Rectal smooth muscle tissue (tissue), 1 donor: ENCODE data around the gene NPAS4.
A peak's percentile ranks its signal among the peaks of the same experiment; 100 is the strongest.
"Not testable (repeated sequence)": the region's sequence is repeated elsewhere in the genome, so short reads cannot be mapped to it uniquely, and the experiment has no call there.

Experiments
- H3K27ac ChIP-seq: one replicate; pipeline ENCODE4 v1.7.0; 2013; ENCODE audit warnings: low read depth, low read length, inconsistent platforms
- H3K27me3 ChIP-seq: one replicate; pipeline ENCODE4 v1.7.0; 2013; ENCODE audit warnings: low read length; ENCODE audit not compliant: control insufficient read depth, insufficient read depth
- H3K36me3 ChIP-seq: one replicate; pipeline ENCODE4 v1.7.0; 2013; ENCODE audit warnings: low read length; ENCODE audit not compliant: control insufficient read depth, insufficient read depth
- H3K4me1 ChIP-seq: one replicate; pipeline ENCODE4 v1.7.0; 2013; ENCODE audit warnings: low read length; ENCODE audit not compliant: control insufficient read depth, insufficient read depth
- H3K4me3 ChIP-seq: one replicate; pipeline ENCODE4 v1.7.0; 2013; ENCODE audit warnings: low read length
- H3K9ac ChIP-seq: one replicate; pipeline ENCODE4 v1.7.0; 2013; ENCODE audit warnings: low read length

The NPAS4 gene

DNA sequence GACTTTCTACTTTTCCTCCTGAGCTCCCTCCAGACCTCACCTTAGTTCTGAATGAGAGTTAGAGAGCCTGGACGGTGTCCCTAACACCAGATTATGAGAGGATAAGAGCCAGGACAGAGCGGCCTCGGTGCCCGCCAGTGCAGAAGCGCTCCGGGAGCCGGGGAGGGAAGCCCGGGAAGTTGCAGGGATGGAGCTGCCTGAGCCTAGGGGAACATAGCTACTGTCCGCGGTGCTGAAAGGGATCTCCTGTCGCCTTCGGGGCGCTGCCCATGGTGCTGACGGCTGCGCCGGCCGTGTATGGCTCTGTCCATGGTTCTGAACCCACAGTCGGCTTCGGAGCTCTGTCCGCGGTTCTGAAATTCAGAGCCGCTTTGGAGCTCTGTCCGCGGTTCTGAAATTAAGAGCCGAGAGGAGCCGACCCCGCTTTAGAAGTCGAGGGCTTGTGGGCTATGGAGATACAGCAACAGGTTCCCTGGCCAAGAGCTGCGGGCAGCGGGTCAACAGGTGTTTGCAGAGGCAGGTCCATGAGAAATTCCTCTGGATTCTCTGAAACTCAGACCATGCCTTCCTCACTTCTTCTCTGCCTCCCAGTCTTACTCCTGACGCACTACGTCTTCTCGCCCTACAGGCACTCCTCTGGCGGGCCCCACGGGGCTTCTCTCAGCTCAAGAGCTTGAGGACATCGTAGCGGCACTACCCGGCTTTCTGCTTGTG is 814 bp downstream of the NPAS4 start:
- H3K4me3 ChIP-seq = no peak overlapping the region
- H3K4me1 ChIP-seq = peaks cover 18% of the 10 kb centered on the region
- no peak overlapping the region for H3K27ac ChIP-seq
- no peaks in the 10 kb centered on the region for H3K27me3 ChIP-seq
- H3K9ac ChIP-seq = no peak overlapping the region
- H3K36me3 ChIP-seq = peaks cover 4% of the 10 kb centered on the region

- H3K9ac ChIP-seq = no peak overlapping the region
- no peak overlapping the region for H3K4me3 ChIP-seq
- H3K27me3 ChIP-seq = no peaks in the 10 kb centered on the region
- no peak overlapping the region for H3K27ac ChIP-seq
- no peaks in the 10 kb centered on the region for H3K4me1 ChIP-seq
- H3K36me3 ChIP-seq = peaks cover 4% of the 10 kb centered on the region
These were observed 5.5 kb downstream of the NPAS4 start for GRCh38 chr11:66426314-66426713.

GRCh38 chr11:66428933-66429332 is 8.1 kb downstream of the NPAS4 start:
- H3K27me3 ChIP-seq = no peaks in the 10 kb centered on the region
- no peak overlapping the region for H3K4me3 ChIP-seq
- no peaks in the 10 kb centered on the region for H3K4me1 ChIP-seq
- H3K36me3 ChIP-seq = no peaks in the 10 kb centered on the region
- no peak overlapping the region for H3K27ac ChIP-seq
- no peak overlapping the region for H3K9ac ChIP-seq

- Histone ChIP-seq H3K27me3 (no peaks in the 10 kb centered on the region), H3K4me1 (no peaks in the 10 kb centered on the region), H3K9ac (no peak overlapping the region), H3K27ac (no peak overlapping the region), H3K36me3 (peaks cover 2% of the 10 kb centered on the region), H3K4me3 (no peak overlapping the region)
These were observed 9.3 kb downstream of the NPAS4 start for GRCh38 chr11:66429983-66430602.

DNA sequence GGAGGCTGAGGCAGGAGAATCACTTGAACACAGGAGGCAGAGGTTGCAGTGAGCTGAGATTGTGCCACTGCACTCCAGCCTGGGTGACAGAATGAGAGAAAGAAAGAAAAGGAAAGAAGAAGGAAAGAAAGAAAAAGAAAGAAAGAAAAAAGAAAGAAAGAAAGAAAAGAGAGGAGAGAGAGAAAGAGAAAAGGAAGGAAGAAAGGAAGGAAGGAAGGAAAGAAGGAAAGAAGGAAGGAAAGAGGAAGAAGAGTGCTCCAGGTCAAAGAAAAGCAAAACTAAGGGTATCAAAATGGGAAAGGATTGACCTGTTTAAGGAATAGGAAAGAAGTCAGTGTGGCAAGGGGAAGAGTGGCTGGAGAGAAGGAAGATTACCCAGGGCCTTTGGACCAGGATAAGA is 10.5 kb downstream of the NPAS4 start:
- H3K27me3 ChIP-seq, H3K27ac ChIP-seq, H3K9ac ChIP-seq, H3K4me1 ChIP-seq, H3K4me3 ChIP-seq: not testable (repeated sequence)
- H3K36me3 ChIP-seq = peaks cover 11% of the 10 kb centered on the region

- peaks cover 11% of the 10 kb centered on the region for H3K36me3 ChIP-seq
- not testable (repeated sequence) for H3K4me3 ChIP-seq
These were observed 11.1 kb downstream of the NPAS4 start for GRCh38 chr11:66431871-66432329.

DNA sequence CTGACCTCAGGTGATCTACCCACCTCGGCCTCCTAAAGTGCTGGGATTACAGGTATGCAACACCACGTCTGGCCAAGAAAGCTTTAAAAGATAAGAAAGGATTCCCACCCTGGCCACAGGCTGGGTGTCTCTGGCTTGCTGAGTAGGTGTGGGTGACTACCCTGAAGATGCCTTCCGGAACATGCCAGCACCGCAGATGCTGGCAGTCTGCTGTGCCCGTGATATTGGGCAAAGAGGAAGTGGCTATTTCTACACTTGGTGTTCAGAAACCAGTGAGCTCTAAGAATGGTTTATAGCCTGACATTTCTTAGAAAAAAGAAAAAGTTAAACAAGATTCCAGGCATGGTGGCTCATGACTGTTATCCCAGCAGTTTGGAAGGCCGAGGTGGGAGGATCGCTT is 11.8 kb downstream of the NPAS4 start:
- no peak overlapping the region for H3K9ac ChIP-seq
- H3K4me1 ChIP-seq = no peaks in the 10 kb centered on the region
- H3K4me3 ChIP-seq = no peak overlapping the region
- peaks cover 11% of the 10 kb centered on the region for H3K36me3 ChIP-seq
- H3K27me3 ChIP-seq = no peaks in the 10 kb centered on the region
- no peak overlapping the region for H3K27ac ChIP-seq

More at GRCh38 chr11:66431871-66432329, 11.1 kb downstream of the NPAS4 start:
- H3K27ac ChIP-seq, H3K9ac ChIP-seq, H3K4me1 ChIP-seq, H3K27me3 ChIP-seq: not testable (repeated sequence)

- no peaks in the 10 kb centered on the region for H3K4me1 ChIP-seq
- H3K4me3 ChIP-seq = peak overlapping the region; percentile 91
- H3K27me3 ChIP-seq = no peaks in the 10 kb centered on the region
- H3K36me3 ChIP-seq = peaks cover 11% of the 10 kb centered on the region
- peak overlapping the region; percentile 87 for H3K27ac ChIP-seq
- H3K9ac ChIP-seq = peak overlapping the region; percentile 70
These were observed 17.2 kb downstream of the NPAS4 start for GRCh38 chr11:66437979-66438503.

- Histone ChIP-seq H3K27ac (peak within 1 kb of the TSS; percentile 87), H3K36me3 (peaks cover 11% of the 10 kb centered on the region), H3K27me3 (no peaks in the 10 kb centered on the region), H3K9ac (peak within 1 kb of the TSS; percentile 70), H3K4me3 (peak within 1 kb of the TSS; percentile 91), H3K4me1 (no peaks in the 10 kb centered on the region)
These were observed 17.9 kb downstream of the NPAS4 start, which contains the start of gene MRPL11 for GRCh38 chr11:66438504-66439466. TSS of gene MRPL11 (minus strand) at chr11:66438848. CDS start at chr11:66438754, 94 bp downstream.

DNA sequence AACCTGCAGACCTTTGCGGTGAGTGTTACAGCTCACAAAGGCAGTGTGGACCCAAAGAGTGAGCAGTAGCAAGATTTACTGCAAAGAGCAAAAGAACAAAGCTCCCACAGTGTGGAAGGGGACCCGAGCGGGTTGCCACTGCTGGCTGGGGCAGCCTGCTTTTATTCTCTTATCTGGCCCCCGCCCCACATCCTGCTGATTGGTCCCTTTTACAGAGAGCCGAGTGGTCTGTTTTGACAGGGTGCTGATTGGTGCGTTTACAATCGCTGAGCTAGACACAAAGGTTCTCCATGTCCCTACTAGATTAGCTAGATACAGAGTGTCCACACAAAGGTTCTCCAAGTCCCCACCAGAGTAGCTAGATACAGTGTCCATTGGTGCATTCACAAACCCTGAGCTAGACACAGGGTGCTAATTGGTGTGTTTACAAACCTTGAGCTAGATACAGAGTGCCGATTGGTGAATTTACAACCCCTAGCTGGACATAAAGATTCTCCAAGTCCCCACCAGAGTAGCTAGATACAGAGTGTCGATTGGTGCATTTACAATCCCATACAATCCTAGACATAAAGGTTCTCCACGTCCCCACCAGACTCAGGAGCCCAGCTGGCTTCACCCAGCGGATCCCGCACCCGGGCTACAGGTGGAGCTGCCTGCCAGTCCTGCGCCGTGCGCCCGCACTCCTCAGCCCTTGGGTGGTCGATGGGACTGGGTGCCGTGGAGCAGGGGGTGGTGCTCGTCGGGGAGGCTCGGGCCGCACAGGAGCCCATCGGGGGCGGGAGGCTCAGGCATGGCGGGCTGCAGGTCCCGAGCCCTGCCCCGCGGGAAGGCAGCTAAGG is 19.5 kb downstream of the NPAS4 start:
- H3K4me3 ChIP-seq, H3K4me1 ChIP-seq, H3K27me3 ChIP-seq, H3K27ac ChIP-seq, H3K36me3 ChIP-seq, H3K9ac ChIP-seq: not testable (repeated sequence)

DNA sequence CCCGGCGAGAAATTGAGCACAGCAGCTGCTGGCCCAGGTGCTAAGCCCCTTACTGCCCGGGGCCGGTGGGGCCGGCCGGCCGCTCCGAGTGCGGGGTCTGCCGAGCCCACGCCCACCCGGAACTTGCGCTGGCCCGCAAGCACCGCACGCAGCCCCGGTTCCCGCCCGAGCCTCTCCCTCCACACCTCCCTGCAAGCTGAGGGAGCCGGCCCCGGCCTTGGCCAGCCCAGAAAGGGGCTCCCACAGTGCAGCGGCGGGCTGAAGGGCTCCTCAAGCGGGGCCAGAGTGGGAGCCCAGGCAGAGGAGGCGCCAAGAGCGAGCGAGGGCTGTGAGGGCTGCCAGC is 20.1 kb downstream of the NPAS4 start:
- H3K9ac ChIP-seq, H3K36me3 ChIP-seq, H3K27ac ChIP-seq, H3K27me3 ChIP-seq, H3K4me1 ChIP-seq, H3K4me3 ChIP-seq: not testable (repeated sequence)
